HEK293 (cell line): Measurements from ENCODE around the gene ZDHHC14.

ENCODE experiments used
- TRIM28 ChIP-seq: IDR thresholded peaks from 2 replicates; pipeline ENCODE4 v1.6.1; 2011; ENCODE audit warnings: low read length, control low read depth, borderline replicate concordance
- ZNF423 ChIP-seq: fragments of 450-650 bp; formaldehyde crosslinking; IDR thresholded peaks from 2 replicates; pipeline ENCODE4 v1.5.1; 2016; ENCODE audit warnings: missing biosample characterization, missing genetic modification characterization
- TF ChIP-seq, protein P1 (sequence below): fragments of 450-650 bp; formaldehyde crosslinking; IDR thresholded peaks from 2 replicates; pipeline ENCODE4 v1.5.1; 2016; ENCODE audit warnings: missing biosample characterization, missing genetic modification characterization
- TF ChIP-seq, protein P2 (sequence below): fragments of 450-650 bp; formaldehyde crosslinking; IDR thresholded peaks from 2 replicates; pipeline ENCODE4 v1.5.1; 2016; ENCODE audit warnings: missing biosample characterization, missing genetic modification characterization
- TF ChIP-seq, protein P3 (sequence below): fragments of 450-650 bp; formaldehyde crosslinking; IDR thresholded peaks from 2 replicates; pipeline ENCODE4 v1.5.1; 2016; ENCODE audit warnings: missing biosample characterization, missing genetic modification characterization
- TF ChIP-seq, protein P4 (sequence below): fragments of 450-650 bp; formaldehyde crosslinking; IDR thresholded peaks from 2 replicates; pipeline ENCODE4 v1.5.1; 2016; ENCODE audit warnings: missing biosample characterization, missing genetic modification characterization

DNA sequence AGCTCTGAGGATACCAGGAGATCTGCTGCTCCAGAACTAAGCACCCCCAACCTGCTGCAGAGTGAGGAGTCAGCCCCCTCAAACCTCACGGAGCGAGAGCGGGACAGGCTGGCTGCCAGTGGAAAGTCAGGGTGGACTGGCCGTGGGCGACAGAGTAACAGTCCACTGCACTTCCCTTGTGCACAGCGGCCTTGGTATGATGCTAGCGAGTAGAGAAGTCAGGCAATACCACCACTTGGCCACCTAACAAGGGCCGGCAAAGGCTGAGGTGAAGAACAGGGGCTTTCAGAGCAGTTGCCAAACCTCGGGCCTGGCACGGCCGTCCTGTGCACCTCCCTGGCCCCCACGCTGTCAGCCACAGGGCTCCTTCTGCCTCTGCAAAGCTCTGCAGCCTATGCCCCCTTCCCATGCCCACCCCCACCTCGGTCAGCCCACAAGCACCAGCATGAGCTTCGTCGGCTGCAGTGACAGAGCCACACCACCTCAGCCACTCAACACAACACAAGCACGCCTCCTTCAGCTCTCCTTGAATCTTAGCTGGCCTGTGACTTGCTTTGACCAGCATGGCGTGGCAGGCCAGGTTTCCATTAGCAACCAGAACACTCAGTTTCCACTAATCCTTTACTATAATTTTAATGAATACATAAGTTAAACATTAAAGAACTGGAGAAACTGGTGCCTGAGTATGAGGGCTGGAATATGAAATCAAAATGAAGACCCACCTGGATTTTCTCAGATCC lies 314.5 kb downstream of the ZDHHC14 start:
- TF ChIP-seq ZNF423 (tag by site-specific recombination) = no peak
- TF ChIP-seq, protein P1, sequence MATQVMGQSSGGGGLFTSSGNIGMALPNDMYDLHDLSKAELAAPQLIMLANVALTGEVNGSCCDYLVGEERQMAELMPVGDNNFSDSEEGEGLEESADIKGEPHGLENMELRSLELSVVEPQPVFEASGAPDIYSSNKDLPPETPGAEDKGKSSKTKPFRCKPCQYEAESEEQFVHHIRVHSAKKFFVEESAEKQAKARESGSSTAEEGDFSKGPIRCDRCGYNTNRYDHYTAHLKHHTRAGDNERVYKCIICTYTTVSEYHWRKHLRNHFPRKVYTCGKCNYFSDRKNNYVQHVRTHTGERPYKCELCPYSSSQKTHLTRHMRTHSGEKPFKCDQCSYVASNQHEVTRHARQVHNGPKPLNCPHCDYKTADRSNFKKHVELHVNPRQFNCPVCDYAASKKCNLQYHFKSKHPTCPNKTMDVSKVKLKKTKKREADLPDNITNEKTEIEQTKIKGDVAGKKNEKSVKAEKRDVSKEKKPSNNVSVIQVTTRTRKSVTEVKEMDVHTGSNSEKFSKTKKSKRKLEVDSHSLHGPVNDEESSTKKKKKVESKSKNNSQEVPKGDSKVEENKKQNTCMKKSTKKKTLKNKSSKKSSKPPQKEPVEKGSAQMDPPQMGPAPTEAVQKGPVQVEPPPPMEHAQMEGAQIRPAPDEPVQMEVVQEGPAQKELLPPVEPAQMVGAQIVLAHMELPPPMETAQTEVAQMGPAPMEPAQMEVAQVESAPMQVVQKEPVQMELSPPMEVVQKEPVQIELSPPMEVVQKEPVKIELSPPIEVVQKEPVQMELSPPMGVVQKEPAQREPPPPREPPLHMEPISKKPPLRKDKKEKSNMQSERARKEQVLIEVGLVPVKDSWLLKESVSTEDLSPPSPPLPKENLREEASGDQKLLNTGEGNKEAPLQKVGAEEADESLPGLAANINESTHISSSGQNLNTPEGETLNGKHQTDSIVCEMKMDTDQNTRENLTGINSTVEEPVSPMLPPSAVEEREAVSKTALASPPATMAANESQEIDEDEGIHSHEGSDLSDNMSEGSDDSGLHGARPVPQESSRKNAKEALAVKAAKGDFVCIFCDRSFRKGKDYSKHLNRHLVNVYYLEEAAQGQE = no peak
- TF ChIP-seq, protein P2, sequence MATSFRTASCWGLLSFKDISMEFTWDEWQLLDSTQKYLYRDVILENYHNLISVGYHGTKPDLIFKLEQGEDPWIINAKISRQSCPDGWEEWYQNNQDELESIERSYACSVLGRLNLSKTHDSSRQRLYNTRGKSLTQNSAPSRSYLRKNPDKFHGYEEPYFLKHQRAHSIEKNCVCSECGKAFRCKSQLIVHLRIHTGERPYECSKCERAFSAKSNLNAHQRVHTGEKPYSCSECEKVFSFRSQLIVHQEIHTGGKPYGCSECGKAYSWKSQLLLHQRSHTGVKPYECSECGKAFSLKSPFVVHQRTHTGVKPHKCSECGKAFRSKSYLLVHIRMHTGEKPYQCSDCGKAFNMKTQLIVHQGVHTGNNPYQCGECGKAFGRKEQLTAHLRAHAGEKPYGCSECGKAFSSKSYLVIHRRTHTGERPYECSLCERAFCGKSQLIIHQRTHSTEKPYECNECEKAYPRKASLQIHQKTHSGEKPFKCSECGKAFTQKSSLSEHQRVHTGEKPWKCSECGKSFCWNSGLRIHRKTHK (tag by site-specific recombination) = no peak
- TF ChIP-seq, protein P3, sequence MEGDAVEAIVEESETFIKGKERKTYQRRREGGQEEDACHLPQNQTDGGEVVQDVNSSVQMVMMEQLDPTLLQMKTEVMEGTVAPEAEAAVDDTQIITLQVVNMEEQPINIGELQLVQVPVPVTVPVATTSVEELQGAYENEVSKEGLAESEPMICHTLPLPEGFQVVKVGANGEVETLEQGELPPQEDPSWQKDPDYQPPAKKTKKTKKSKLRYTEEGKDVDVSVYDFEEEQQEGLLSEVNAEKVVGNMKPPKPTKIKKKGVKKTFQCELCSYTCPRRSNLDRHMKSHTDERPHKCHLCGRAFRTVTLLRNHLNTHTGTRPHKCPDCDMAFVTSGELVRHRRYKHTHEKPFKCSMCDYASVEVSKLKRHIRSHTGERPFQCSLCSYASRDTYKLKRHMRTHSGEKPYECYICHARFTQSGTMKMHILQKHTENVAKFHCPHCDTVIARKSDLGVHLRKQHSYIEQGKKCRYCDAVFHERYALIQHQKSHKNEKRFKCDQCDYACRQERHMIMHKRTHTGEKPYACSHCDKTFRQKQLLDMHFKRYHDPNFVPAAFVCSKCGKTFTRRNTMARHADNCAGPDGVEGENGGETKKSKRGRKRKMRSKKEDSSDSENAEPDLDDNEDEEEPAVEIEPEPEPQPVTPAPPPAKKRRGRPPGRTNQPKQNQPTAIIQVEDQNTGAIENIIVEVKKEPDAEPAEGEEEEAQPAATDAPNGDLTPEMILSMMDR (tag by site-specific recombination) = no peak
- no peak for TF ChIP-seq TRIM28
- TF ChIP-seq, protein P4, sequence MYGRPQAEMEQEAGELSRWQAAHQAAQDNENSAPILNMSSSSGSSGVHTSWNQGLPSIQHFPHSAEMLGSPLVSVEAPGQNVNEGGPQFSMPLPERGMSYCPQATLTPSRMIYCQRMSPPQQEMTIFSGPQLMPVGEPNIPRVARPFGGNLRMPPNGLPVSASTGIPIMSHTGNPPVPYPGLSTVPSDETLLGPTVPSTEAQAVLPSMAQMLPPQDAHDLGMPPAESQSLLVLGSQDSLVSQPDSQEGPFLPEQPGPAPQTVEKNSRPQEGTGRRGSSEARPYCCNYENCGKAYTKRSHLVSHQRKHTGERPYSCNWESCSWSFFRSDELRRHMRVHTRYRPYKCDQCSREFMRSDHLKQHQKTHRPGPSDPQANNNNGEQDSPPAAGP = no peak
